NCI-H2107 treated with DMSO at 0.1 percent for 48 hours (cell line): ENCODE data around the gene DHX9.
"Not testable (repeated sequence)": the region's sequence is repeated elsewhere in the genome, so short reads cannot be mapped to it uniquely, and the experiment has no call there.

Experiments
- DNase-seq: peaks from one replicate; lab custom pipeline; 2025; ENCODE audit not compliant: unreplicated experiment; lab: John Stamatoyannopoulos, UW

Gene DHX9

DNA sequence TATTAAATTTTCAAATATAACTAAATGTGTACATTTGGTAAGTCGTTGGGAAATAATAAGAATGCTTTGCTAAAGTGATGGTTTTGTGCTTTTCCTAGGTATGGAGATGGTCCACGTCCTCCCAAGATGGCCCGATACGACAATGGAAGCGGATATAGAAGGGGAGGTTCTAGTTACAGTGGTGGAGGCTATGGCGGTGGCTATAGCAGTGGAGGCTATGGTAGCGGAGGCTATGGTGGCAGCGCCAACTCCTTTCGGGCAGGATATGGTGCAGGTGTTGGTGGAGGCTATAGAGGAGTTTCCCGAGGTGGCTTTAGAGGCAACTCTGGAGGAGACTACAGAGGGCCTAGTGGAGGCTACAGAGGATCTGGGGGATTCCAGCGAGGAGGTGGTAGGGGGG lies 47.8 kb downstream of the DHX9 start:
- DNase-seq = no peak

DNA sequence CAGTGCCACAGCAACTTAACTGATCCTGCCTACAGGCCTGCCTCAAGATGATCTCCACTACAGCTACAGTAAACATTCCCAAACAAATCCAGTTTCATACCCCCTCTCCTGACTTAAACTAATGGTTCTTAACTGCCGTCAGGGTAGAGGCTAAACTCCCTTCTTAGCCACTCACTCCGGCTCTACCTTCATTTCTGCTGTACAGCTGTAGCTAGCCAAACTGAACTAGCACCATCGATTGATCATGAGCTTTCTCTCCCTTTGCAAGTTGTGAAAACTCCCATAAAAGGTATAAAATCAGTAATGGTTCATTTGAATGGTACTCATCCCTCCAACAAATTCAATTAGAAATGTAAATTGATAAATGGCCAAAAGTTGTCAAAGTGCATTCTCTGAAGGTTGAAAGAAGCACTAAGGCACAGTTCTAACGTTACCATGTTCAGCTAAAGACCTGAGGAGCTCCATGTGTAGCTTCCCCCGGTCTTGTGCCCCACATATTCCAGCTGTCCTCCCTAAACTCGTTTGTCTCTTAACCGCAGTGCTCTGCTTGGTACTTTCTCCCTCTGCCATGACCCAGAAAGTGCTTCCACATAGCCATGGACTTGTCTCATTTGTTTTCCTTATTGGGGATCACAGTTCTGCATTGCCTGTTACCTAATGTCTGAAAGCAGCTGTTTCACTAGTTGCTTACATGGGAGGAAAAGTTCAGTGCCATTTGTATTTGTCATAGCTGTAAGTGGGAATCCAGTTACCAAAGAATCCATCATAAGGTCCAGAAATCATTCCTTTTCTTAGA lies 49.8 kb downstream of the DHX9 start:
- no peak for DNase-seq

GRCh38 chr1:182889997-182890396 lies 50.9 kb downstream of the DHX9 start:
- DNase-seq = no peak

DNA sequence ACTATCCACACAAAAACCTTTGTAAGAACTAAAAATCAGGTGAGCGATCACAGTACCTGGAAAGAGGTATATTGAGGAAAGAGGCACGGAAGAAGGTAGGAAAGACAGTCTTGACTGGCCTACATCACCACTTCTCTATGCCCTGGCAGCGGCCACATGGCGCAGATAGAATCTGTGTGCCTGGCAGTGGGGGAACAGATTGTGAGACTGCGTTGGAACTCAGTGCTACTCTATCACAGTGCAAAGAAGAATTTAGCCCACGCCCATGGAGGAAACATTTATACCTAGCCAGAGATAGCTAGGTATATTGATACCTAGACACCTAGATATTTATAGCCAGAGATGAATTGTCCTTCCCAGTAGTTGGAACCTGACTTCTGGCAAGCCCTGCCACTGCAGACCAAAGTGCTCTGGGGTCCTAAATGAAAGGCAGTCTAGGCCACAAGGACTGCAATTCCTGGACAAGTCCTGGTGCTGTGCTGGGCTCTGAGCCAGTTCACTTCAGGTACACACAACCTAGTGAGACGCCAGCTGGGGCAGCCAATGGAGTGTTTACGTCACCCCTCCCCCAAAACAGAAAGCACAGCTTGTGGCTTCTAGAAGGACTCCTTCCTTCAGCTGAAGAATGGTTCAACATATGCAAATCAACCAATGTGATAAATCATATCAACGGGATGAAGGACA lies 51.9 kb downstream of the DHX9 start:
- peak; percentile 71 for DNase-seq

DNA sequence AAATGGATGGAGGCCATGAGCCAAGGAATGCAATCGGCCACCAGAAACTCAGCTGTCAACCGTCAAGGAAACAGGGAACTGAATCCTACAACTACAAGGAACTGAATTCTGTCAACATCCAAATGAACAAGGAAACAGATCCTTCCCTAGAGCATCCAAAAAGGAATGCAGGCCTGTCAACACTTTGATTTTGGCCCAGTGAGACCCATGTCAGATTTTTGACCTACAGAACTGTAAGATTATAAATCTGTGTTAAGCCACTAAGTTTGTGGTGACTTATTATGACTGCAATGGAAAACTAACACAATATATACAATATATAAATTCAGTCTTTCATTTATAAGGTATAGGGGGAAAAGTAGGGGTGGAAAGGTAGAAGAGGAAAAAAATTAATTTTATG lies 58.5 kb downstream of the DHX9 start:
- no peak for DNase-seq

DNA sequence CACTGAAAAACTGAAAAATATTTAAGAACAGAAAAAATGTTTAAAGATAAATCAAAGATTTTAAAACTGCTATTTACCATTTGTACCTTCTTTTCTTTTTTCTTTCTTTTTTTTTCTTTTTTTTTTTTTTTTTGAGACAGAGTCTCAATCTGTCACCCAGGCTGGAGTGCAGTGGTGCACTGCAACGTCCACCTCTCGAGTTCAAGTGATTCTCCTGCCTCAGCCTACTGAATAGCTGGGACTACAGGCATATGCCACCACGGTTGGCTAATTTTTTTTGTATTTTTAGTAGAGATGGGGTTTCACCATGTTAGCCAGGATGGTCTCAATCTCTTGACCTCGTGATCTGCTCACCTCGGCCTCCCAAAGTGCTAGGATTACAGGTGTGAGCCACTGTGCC lies 62.8 kb downstream of the DHX9 start:
- DNase-seq = not testable (repeated sequence)

- DNase-seq = no peak
Measured at GRCh38 chr1:182905321-182905720, 66.2 kb downstream of the DHX9 start.

DNA sequence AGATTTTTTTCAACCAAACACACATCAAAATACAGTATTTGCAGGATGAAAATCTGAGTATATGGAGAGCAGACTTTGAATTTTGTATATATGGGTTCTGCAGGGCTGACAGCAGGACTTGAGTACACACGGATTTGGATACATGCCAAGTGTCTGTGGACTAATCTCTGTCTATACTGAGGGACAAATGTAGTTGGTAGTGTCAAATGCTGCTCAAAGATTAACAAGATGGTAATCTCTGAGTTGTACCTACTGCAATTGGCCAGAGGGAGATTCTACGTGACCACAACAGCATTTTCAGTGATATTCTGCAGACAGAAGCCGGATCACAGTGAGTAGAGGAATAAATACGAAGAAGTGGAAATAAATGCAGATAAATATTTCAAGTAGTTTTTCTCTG lies 70.4 kb downstream of the DHX9 start:
- DNase-seq = peak; percentile 31

- peak; percentile 40 for DNase-seq
Measured at GRCh38 chr1:182910143-182910542, 71.0 kb downstream of the DHX9 start.

DNA sequence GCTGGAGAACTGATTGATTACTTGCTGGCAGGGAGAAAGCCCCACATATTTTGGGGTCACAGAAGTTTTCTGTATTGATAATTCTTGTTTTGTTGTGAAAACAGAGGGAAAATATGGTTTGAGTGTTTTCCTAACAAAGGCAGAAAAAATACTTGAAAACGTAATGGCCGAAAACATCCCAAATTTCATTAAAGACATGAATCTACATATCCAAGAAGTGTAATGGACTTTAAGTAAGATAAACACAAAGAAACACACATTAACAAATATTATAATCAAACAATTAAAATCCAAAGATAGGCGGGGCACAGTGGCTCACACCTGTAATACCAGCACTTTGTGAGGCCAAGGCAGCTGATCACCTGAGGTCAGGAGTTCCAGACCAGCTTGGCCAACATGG lies 74.3 kb downstream of the DHX9 start:
- no peak for DNase-seq

DNA sequence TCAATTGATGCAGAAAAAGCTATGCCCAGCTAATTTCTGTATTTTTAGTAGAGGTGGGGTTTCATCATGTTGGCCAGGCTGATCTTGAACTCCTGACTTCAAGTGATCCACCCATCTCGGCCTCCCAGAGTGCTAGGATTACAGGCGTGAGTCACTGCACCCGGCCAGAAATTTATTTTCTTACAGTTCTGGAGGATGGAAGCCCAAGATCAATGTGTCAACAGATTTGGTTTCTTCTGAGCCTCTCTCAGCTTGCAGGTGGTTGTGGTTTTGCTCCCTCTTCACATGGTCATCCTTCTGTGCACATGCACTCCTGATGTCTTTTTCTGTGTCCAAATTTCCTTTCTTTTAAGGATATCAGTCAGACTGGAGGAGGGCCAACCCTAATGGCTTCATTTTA lies 78.2 kb downstream of the DHX9 start:
- peak; percentile 15 for DNase-seq

DNA sequence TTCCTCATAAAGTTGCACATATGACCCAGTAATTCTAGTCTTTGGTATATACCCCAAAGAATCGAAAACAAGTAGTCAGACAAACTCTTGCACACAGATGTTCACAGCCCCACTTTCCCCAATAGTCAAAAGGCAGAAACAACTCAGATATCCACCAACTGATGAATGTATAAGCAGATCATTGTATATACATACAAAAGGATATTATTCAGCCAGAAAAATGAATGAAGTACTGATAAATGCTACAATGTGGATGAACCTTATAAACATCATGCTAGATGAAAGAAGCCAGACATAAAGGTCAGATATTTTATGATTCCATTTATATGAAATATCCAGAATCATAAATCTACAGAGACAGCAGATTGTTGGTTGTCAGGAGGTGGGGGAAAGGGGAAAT lies 86.5 kb downstream of the DHX9 start:
- DNase-seq = no peak

DNA sequence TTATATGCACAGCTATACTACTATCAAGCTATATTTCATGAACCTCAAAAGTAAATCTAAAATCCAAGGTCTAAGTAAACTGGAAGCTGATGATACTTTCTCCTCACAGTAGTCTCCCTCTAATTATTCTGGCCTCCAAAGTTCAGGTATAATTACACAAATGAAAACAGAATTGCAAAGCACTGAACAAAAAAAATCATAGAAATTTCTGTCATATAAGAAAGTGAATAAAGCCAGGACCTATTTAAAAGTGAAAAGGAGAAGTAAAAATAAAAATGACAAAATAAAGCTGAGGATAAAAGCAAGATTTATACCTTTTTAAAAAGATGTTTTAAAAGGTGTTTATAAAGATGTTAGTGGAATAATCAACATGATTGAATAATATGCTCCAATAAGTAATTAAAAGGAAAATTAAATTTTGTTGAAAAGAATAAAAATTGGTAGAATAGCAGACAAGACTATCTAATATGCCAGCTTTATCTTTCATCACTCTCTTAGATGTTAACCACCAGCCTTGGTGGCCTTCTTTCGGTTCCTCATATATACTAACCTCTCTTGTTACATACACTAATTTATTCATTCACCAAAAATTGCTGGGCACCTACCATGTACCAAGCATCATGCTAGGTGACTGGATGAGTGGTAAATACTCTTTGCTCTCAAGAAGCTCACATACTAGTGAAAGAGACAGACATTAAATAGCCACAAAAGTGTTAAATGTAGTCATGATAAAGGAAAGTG lies 88.7 kb downstream of the DHX9 start:
- no peak for DNase-seq

DNA sequence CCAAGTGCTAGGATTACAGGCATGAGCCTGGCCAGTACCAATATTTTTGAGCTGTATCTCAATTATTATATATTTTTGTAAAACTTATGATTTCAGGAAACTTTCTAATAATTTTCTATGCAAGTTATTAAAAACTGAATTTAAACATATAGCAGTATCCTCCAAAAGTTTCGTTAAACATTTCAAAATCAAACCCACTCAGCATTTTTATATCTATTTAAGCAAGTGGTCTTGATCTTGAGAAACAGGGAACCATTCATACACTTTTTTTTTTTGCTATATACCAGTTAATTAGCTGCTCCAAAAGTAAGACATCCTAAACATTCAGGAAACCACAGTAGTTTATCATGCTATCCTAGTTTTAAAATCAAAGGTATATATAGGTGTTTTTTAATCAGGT lies 91.8 kb downstream of the DHX9 start:
- DNase-seq = no peak

DNA sequence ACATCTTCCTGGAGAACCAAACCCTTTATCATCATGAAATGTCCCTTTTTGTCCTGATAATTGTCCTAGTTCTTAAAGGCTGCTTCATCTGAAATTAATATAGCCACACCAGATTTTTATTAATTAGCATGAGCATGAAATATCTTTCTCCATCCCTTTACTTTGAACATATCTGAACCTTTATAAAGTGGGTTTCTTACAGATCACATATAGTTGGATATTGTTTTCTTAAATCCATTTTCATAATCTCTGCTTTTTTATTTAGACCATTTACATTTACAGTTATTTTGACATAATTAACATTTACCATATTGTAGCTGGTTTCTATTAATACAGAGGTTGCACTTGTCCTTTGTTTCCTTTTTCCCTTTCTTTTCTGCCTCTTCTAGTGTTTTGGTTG lies 96.6 kb downstream of the DHX9 start:
- no peak for DNase-seq
